ENCODE results near the gene MEA1. TPM values are rescaled to one million over a fixed set of nuclear protein-coding genes. Genes with fewer than 3 reads are reported as not detected.
A peak's percentile ranks its signal among the peaks of the same experiment; 100 is the strongest.

Gene MEA1
- total and polyA plus RNA-seq, 2 experiments from 2014 or later = 70.5 to 205 TPM

GRCh38 chr6:42979523-42980177, 34.1 kb downstream of the MEA1 start:
- peak overlapping the region; percentile 75 for H3K4me2 ChIP-seq
- H3K36me3 ChIP-seq (ENCODE audit: insufficient read depth) = no peaks in the 10 kb centered on the region
- H3K9me3 Mint-ChIP-seq = no peaks in the 10 kb centered on the region
- H3K36me3 Mint-ChIP-seq (ENCODE audit: low read depth) = no peaks in the 10 kb centered on the region
- no peak for TF ChIP-seq ZNF331 (CRISPR knock-in tag; IDR thresholded peaks at IDR 0.05; ENCODE audit: low read depth)
- TF ChIP-seq, protein P1, sequence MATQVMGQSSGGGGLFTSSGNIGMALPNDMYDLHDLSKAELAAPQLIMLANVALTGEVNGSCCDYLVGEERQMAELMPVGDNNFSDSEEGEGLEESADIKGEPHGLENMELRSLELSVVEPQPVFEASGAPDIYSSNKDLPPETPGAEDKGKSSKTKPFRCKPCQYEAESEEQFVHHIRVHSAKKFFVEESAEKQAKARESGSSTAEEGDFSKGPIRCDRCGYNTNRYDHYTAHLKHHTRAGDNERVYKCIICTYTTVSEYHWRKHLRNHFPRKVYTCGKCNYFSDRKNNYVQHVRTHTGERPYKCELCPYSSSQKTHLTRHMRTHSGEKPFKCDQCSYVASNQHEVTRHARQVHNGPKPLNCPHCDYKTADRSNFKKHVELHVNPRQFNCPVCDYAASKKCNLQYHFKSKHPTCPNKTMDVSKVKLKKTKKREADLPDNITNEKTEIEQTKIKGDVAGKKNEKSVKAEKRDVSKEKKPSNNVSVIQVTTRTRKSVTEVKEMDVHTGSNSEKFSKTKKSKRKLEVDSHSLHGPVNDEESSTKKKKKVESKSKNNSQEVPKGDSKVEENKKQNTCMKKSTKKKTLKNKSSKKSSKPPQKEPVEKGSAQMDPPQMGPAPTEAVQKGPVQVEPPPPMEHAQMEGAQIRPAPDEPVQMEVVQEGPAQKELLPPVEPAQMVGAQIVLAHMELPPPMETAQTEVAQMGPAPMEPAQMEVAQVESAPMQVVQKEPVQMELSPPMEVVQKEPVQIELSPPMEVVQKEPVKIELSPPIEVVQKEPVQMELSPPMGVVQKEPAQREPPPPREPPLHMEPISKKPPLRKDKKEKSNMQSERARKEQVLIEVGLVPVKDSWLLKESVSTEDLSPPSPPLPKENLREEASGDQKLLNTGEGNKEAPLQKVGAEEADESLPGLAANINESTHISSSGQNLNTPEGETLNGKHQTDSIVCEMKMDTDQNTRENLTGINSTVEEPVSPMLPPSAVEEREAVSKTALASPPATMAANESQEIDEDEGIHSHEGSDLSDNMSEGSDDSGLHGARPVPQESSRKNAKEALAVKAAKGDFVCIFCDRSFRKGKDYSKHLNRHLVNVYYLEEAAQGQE (IDR thresholded peaks at IDR 0.05; ENCODE audit: unreplicated experiment) = no peak
- TF ChIP-seq, protein P2, sequence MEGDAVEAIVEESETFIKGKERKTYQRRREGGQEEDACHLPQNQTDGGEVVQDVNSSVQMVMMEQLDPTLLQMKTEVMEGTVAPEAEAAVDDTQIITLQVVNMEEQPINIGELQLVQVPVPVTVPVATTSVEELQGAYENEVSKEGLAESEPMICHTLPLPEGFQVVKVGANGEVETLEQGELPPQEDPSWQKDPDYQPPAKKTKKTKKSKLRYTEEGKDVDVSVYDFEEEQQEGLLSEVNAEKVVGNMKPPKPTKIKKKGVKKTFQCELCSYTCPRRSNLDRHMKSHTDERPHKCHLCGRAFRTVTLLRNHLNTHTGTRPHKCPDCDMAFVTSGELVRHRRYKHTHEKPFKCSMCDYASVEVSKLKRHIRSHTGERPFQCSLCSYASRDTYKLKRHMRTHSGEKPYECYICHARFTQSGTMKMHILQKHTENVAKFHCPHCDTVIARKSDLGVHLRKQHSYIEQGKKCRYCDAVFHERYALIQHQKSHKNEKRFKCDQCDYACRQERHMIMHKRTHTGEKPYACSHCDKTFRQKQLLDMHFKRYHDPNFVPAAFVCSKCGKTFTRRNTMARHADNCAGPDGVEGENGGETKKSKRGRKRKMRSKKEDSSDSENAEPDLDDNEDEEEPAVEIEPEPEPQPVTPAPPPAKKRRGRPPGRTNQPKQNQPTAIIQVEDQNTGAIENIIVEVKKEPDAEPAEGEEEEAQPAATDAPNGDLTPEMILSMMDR (conservative IDR thresholded peaks at IDR 0.05; ENCODE audit: low read depth in 2 of 2) = no peak
- no peak for TF ChIP-seq JUNB (IDR thresholded peaks at IDR 0.05; ENCODE audit: unreplicated experiment)
- no peak for TF ChIP-seq STAT1 (IDR thresholded peaks at IDR 0.05; ENCODE audit: unreplicated experiment)
- TF ChIP-seq EZH2 (IDR thresholded peaks at IDR 0.05; ENCODE audit: low read depth, unreplicated experiment) = no peak
- no peak for TF ChIP-seq EZH2phosphoT487 (IDR thresholded peaks at IDR 0.05; ENCODE audit: unreplicated experiment)
- no peak for TF ChIP-seq POLR2AphosphoS5 (IDR thresholded peaks at IDR 0.05; ENCODE audit: low read depth)
- TF ChIP-seq CREB1 (CRISPR knock-in tag; IDR thresholded peaks at IDR 0.05; ENCODE audit: low read depth) = no peak
- no peak for TF ChIP-seq ZNF462 (CRISPR knock-in tag; IDR thresholded peaks at IDR 0.05)
- TF ChIP-seq, protein P3, sequence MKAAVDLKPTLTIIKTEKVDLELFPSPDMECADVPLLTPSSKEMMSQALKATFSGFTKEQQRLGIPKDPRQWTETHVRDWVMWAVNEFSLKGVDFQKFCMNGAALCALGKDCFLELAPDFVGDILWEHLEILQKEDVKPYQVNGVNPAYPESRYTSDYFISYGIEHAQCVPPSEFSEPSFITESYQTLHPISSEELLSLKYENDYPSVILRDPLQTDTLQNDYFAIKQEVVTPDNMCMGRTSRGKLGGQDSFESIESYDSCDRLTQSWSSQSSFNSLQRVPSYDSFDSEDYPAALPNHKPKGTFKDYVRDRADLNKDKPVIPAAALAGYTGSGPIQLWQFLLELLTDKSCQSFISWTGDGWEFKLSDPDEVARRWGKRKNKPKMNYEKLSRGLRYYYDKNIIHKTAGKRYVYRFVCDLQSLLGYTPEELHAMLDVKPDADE (IDR thresholded peaks at IDR 0.05) = no peak
- H3K9me2 ChIP-seq (ENCODE audit: insufficient read depth) = no peaks in the 10 kb centered on the region
- peaks cover 15% of the 10 kb centered on the region for H3K4me1 Mint-ChIP-seq
- peak overlapping the region; percentile 94 for H3K27ac Mint-ChIP-seq
- H2AFZ ChIP-seq = peak overlapping the region; percentile 92
- H3K4me3 Mint-ChIP-seq = peak overlapping the region; percentile 81
- peak overlapping the region; percentile 84 for H3K27ac ChIP-seq (ENCODE audit: low read depth)
- H3K27me3 Mint-ChIP-seq (ENCODE audit: insufficient read depth, low read depth, poor library complexity) = peaks cover 8% of the 10 kb centered on the region
- peaks cover 15% of the 10 kb centered on the region; the same call in 1 of the 2 replicates for H3F3A ChIP-seq (replicated peaks; ENCODE audit: low read depth)
- H3K27me3 ChIP-seq (ENCODE audit: insufficient read depth) = no peaks in the 10 kb centered on the region
- ATAC-seq (peak; percentile 6), DNase-seq (ENCODE audit: low spot score) (no peak)
- no peaks in the 10 kb centered on the region; the same call in 1 of the 2 replicates for H4K20me1 ChIP-seq (replicated peaks; ENCODE audit: insufficient read depth)
- H3K79me2 ChIP-seq (replicated peaks; ENCODE audit: insufficient read depth) = peaks cover 5% of the 10 kb centered on the region; the same call in 1 of the 2 replicates
- H3K4me3 ChIP-seq = peak overlapping the region; percentile 99
- peaks cover 12% of the 10 kb centered on the region for H3K4me1 ChIP-seq (ENCODE audit: insufficient read depth)
